ENCODE results near the gene PLD2.
"Not testable (repeated sequence)": the region's sequence is repeated elsewhere in the genome, so short reads cannot be mapped to it uniquely, and the experiment has no call there.

Gene PLD2

GRCh38 chr17:4837471-4838308 lies 30.7 kb downstream of the PLD2 start:
- DNase-seq = no peak

- no peak for DNase-seq
These were observed 31.4 kb downstream of the PLD2 start for GRCh38 chr17:4838309-4838785.

DNA sequence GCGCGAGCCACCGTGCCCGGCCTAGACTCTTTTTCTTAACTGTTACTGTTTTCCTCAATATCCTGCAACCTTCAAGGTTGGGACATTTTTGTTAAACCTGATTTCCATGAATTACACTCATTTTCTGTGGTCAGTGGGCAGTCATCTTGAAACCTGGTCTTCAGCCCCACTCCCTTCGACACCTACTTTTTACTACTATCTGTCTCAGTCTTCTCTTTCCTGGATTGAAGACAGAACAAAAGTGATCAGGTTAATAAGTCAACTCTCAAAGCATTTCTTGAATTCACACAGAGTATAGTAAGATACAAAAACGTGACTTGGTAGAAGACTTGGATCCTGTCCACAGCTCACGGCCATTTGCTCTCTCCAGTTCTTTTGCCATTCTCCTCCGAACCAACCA lies 32.3 kb downstream of the PLD2 start:
- DNase-seq = no peak

- DNase-seq = no peak
These were observed 33.3 kb downstream of the PLD2 start for GRCh38 chr17:4839965-4840892.

- DNase-seq = peak; percentile 68
These were observed 33.9 kb downstream of the PLD2 start for GRCh38 chr17:4840893-4841242.

GRCh38 chr17:4842376-4842775 lies 35.4 kb downstream of the PLD2 start:
- no peak for DNase-seq

- DNase-seq = no peak
These were observed 36.5 kb downstream of the PLD2 start for GRCh38 chr17:4843321-4844000.

- no peak for DNase-seq
These were observed 38.2 kb downstream of the PLD2 start for GRCh38 chr17:4845118-4845517.

GRCh38 chr17:4846635-4847390 lies 39.9 kb downstream of the PLD2 start:
- DNase-seq = no peak

GRCh38 chr17:4849011-4849536 lies 42.1 kb downstream of the PLD2 start:
- DNase-seq = no peak

- no peak for DNase-seq
These were observed 43.3 kb downstream of the PLD2 start for GRCh38 chr17:4850246-4850645.

GRCh38 chr17:4851084-4851483 lies 44.1 kb downstream of the PLD2 start:
- no peak for DNase-seq

- DNase-seq = no peak
These were observed 45.7 kb downstream of the PLD2 start for GRCh38 chr17:4852567-4853207.

DNA sequence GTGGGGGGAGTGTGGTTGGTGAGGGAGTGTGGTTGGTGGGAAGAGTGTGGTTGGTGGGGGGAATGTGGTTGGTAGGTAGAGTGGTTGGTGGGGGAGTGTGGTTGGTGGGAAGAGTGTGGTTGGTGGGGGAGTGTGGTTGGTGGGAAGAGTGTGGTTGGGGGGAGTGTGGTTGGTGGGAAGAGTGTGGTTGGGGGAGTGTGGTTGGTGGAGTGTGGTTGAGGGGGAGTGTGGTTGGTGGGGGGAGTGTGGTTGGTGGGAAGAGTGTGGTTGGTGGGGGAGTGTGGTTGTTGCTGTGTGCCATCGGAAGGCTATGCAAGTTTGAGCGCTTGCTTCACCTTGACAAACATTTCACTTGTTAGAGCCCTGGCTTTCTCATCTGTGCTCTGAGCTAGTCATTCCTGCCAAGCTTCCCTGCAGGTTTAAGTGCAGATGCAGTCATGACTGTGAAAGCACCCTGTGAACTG lies 46.3 kb downstream of the PLD2 start:
- no peak for DNase-seq

DNA sequence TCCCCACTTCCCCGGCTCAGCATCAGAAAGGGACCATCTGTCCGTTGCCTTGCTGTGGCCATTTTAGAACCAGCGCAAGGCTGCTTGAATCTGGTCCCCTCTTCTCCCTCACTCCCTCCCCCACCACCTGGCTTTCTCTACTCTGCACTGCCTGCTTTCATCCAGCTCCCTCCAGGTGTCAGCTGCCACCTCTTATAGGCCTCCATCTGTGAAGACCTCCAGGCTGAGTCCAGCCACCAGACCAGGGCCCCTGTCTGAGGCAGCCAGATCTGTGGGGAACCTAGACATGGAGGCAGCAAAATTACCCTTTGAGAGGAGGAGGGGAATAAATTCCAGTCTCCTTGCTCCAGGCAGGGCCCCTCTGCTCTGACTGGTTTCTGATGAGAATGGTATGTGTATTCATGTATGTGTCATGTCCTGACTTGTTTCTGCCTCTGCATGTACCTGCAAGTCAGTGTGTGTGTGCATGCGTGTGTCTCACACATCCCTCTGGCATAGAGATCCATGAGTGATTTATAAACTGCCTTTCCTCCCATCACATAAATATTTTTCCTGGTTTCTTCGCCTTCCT lies 47.2 kb downstream of the PLD2 start:
- DNase-seq = no peak

DNA sequence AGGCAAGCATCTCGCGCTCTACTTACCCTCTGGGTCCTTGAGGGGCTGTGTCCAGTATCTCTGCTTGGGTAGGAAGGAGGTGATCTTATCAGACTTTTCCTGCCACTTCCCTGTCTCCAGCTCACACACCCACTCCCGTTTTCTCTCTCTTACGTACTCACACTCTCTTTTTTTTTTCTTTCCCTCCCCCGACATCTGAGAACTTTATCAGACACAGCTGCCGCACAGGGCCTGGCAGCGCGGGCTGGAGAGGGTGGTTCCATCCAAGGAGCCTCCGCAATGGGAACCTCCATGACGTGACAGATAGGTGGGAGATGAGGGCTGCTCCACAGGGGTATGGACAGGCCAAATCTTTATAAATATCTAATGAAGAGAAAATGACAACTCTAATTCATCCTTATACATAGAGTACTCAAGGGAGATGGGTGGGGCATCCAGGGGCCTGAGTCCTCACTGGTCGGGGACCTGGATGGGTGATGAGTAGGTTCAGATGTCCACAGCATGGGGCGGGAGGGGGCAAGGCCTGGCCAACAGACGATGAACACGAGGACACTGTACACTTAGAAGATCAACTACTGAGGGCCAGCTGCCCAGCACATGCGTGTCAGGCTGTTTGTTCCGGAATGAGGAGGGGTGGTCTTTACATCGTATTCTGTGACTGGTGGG lies 49.5 kb downstream of the PLD2 start:
- DNase-seq = no peak

GRCh38 chr17:4856937-4857314 lies 50.0 kb downstream of the PLD2 start:
- no peak for DNase-seq

DNA sequence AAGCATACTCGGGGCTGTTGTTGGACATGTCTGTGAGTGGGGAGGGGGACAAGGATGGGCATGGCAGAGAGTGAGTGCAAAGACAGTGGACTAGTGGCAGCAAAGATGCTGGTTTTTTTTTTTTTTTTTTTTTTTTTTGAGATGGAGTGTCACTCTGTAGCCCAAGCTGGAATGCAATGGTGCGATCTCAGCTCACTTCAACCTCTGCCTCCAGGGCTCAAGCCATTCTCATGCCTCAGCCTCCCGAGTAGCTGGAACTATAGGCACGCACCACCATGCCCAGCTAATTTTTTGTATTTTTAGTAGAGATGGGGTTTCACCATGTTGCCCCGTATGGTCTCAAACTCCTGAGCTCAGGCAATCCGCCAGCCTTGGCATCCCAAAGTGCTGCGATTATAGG lies 50.4 kb downstream of the PLD2 start:
- not testable (repeated sequence) for DNase-seq

- no peak for DNase-seq
These were observed 51.3 kb downstream of the PLD2 start for GRCh38 chr17:4858068-4858881.

GRCh38 chr17:4858882-4859260 lies 51.9 kb downstream of the PLD2 start:
- DNase-seq = no peak

All from activated effector memory CD4-positive, alpha-beta T cell treated with anti-CD3 and anti-CD28 coated beads, Interleukin-2, amount 50 U/mL, for 16 hours (primary cell).